GM19397 (cell line): ENCODE results near the gene ERG.

Experiments used
- ATAC-seq: cut with Tn5 transposase; IDR thresholded peaks from one replicate; pipeline ENCODE4 v1.9.1; 2021; ENCODE audit warnings: mild to moderate bottlenecking, moderate library complexity; ENCODE audit not compliant: unreplicated experiment

ERG gene

GRCh38 chr21:38499296-38499695, 1.0 kb upstream of the ERG start:
- no peak for ATAC-seq

GRCh38 chr21:38496224-38496623, 2.1 kb downstream of the ERG start:
- ATAC-seq: no peak

GRCh38 chr21:38495696-38496095, 2.6 kb downstream of the ERG start:
- ATAC-seq: no peak

- no peak for ATAC-seq
Observed at GRCh38 chr21:38495242-38495641, 3.0 kb downstream of the ERG start.

GRCh38 chr21:38494703-38495102, 3.6 kb downstream of the ERG start:
- ATAC-seq: no peak

- no peak for ATAC-seq
Observed at GRCh38 chr21:38494251-38494642, 4.0 kb downstream of the ERG start.

GRCh38 chr21:38493549-38494250, 4.6 kb downstream of the ERG start:
- ATAC-seq: no peak

GRCh38 chr21:38492007-38492406, 6.3 kb downstream of the ERG start:
- ATAC-seq: no peak

GRCh38 chr21:38491536-38491935, 6.7 kb downstream of the ERG start:
- ATAC-seq: no peak

- ATAC-seq: no peak
Observed at GRCh38 chr21:38490411-38491020, 7.8 kb downstream of the ERG start.

GRCh38 chr21:38489729-38490128, 8.5 kb downstream of the ERG start:
- ATAC-seq: no peak

GRCh38 chr21:38489271-38489652, 9.0 kb downstream of the ERG start:
- ATAC-seq: no peak

GRCh38 chr21:38488640-38489270, 9.5 kb downstream of the ERG start:
- ATAC-seq: no peak

GRCh38 chr21:38487901-38488639, 10.2 kb downstream of the ERG start:
- ATAC-seq: no peak

- ATAC-seq: no peak
Observed at GRCh38 chr21:38486706-38487105, 11.6 kb downstream of the ERG start.

- ATAC-seq: no peak
Observed at GRCh38 chr21:38486221-38486620, 12.1 kb downstream of the ERG start.

GRCh38 chr21:38479641-38480525, 18.4 kb downstream of the ERG start:
- ATAC-seq: no peak

GRCh38 chr21:38478782-38479181, 19.5 kb downstream of the ERG start:
- no peak for ATAC-seq

- no peak for ATAC-seq
Observed at GRCh38 chr21:38477226-38477625, 21.1 kb downstream of the ERG start.

- no peak for ATAC-seq
Observed at GRCh38 chr21:38476385-38476784, 21.9 kb downstream of the ERG start.

GRCh38 chr21:38475519-38475918, 22.8 kb downstream of the ERG start:
- ATAC-seq: no peak
